ENCODE results near the gene GALNTL6. TPM values are rescaled to one million over a fixed set of nuclear protein-coding genes. Genes with fewer than 3 reads are reported as not detected.

The GALNTL6 gene
- total and polyA plus RNA-seq, 4 donors: 0.08 to 0.09 (median 0.09) TPM; not detected in 1

DNA sequence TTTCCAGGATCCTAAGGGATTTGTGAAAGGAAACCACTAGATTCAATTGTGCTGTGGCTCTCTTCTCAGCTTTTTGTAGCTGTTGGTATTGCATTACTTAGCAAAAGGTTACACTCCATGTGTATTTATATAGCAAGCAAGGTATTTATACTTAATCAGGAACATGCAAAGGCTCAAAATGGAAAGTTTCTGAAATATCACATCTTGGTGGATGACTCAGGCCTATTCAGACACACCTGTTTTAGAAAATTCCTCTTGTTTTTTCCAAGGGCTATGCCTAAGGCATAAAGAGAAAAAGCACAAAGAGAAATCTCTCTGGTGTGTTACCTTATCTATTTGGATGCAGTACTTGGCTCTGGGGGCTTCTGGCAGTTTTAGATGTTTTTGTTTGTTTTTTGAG is 1211.0 kb downstream of the GALNTL6 start:
- Histone ChIP-seq H3K27ac (ENCODE audit: low read depth in 1 of 2, low read length in 1 of 2) (no peak overlapping the region), H3K4me1 (ENCODE audit: control insufficient read depth in 5 of 5, insufficient read depth in 5 of 5, low read length in 5 of 5) (peaks cover 0 to 3% (median 0%) of the 10 kb centered on the region in 5 donors), H3K36me3 (ENCODE audit: control insufficient read depth in 4 of 4, insufficient read depth in 4 of 4, low read length in 4 of 4) (no peaks in the 10 kb centered on the region), H3K9ac (ENCODE audit: insufficient read depth in 1 of 2, low read length in 2 of 2) (no peak overlapping the region), H3K27me3 (ENCODE audit: control insufficient read depth in 3 of 3, insufficient read depth in 3 of 3, low read length in 2 of 3) (no peaks in the 10 kb centered on the region), H3K4me3 (no peak overlapping the region), H3K9me3 (ENCODE audit: control insufficient read depth in 4 of 4, insufficient read depth in 3 of 4, low read length in 3 of 4) (no peaks in the 10 kb centered on the region)
- ATAC-seq (ENCODE audit: insufficient read depth, low FRiP score) (no peak), DNase-seq (no peak)
- TF ChIP-seq, protein P1, sequence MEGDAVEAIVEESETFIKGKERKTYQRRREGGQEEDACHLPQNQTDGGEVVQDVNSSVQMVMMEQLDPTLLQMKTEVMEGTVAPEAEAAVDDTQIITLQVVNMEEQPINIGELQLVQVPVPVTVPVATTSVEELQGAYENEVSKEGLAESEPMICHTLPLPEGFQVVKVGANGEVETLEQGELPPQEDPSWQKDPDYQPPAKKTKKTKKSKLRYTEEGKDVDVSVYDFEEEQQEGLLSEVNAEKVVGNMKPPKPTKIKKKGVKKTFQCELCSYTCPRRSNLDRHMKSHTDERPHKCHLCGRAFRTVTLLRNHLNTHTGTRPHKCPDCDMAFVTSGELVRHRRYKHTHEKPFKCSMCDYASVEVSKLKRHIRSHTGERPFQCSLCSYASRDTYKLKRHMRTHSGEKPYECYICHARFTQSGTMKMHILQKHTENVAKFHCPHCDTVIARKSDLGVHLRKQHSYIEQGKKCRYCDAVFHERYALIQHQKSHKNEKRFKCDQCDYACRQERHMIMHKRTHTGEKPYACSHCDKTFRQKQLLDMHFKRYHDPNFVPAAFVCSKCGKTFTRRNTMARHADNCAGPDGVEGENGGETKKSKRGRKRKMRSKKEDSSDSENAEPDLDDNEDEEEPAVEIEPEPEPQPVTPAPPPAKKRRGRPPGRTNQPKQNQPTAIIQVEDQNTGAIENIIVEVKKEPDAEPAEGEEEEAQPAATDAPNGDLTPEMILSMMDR (IDR thresholded peaks at IDR 0.05; ENCODE audit: control extremely low read depth, extremely low read depth): no peak

DNA sequence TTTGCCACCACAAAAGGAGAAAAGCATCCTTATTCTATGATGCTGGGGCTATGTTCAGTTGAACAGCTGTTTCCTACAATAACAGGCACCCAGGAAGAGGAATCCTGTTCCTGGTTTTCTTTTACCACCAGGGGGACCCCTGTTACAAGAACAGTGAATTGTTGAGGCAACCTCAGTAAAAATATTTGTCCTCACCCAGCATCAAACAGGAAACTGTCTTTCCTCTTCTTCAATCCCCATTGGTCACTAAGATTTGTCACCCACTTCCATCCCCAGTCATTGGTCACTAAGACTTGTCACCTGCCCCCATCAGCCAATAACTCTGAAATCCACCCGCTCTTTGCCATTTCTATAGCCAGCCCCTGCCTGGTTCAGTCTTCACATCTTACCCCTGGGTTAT is 1211.9 kb downstream of the GALNTL6 start:
- Histone ChIP-seq H3K27ac (ENCODE audit: low read depth in 1 of 2, low read length in 1 of 2) (no peak overlapping the region), H3K4me1 (ENCODE audit: control insufficient read depth in 5 of 5, insufficient read depth in 5 of 5, low read length in 5 of 5) (peaks cover 0 to 3% (median 0%) of the 10 kb centered on the region in 5 donors), H3K27me3 (ENCODE audit: control insufficient read depth in 3 of 3, insufficient read depth in 3 of 3, low read length in 2 of 3) (no peaks in the 10 kb centered on the region), H3K4me3 (no peak overlapping the region), H3K9me3 (ENCODE audit: control insufficient read depth in 4 of 4, insufficient read depth in 3 of 4, low read length in 3 of 4) (no peaks in the 10 kb centered on the region), H3K9ac (ENCODE audit: insufficient read depth in 1 of 2, low read length in 2 of 2) (no peak overlapping the region), H3K36me3 (ENCODE audit: control insufficient read depth in 4 of 4, insufficient read depth in 4 of 4, low read length in 4 of 4) (no peaks in the 10 kb centered on the region)
- TF ChIP-seq, protein P1 (IDR thresholded peaks at IDR 0.05; ENCODE audit: control extremely low read depth, extremely low read depth): peak; percentile 15
- 96 to 100% methylated on average over 1 of the region's 1 CpG for WGBS, 2 donors
- ATAC-seq (ENCODE audit: insufficient read depth, low FRiP score) (no peak), DNase-seq (peak; percentile 45 to 78 (median 74))

DNA sequence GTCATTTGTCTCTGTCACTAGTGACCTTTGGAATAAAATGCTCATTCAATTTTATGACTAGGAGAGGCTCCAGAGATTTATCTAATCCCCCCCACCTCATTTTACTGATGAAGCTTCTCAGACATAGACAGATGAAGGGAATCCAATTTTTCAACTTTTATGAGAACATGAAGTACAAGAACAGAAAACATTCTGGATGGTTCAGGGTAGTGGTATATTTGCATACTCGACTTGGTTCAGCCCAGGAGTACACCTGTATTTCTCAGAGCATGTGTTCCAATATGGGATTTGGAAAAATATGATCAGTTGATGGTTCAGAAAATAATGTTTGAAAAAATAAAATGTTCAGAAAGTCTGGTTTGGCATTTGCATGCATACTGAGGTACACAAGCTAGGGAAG is 1224.0 kb downstream of the GALNTL6 start:
- TF ChIP-seq, protein P1 (IDR thresholded peaks at IDR 0.05; ENCODE audit: control extremely low read depth, extremely low read depth): no peak
- no peaks in the 10 kb centered on the region for H3K9me3 ChIP-seq (ENCODE audit: control insufficient read depth in 4 of 4, insufficient read depth in 3 of 4, low read length in 3 of 4)
- no peak overlapping the region for H3K9ac ChIP-seq (ENCODE audit: insufficient read depth in 1 of 2, low read length in 2 of 2)
- no peak overlapping the region for H3K4me3 ChIP-seq
- WGBS, 2 donors: 90 to 98% methylated on average over 1 of the region's 1 CpG
- H3K27ac ChIP-seq (ENCODE audit: low read depth in 1 of 2, low read length in 1 of 2): no peak overlapping the region
- H3K36me3 ChIP-seq (ENCODE audit: control insufficient read depth in 4 of 4, insufficient read depth in 4 of 4, low read length in 4 of 4): no peaks in the 10 kb centered on the region
- ATAC-seq (ENCODE audit: insufficient read depth, low FRiP score) (no peak), DNase-seq (no peak)
- no peaks in the 10 kb centered on the region for H3K27me3 ChIP-seq (ENCODE audit: control insufficient read depth in 3 of 3, insufficient read depth in 3 of 3, low read length in 2 of 3)
- peaks cover 0 to 17% (median 6%) of the 10 kb centered on the region in 5 donors for H3K4me1 ChIP-seq (ENCODE audit: control insufficient read depth in 5 of 5, insufficient read depth in 5 of 5, low read length in 5 of 5)
